SU-DHL-6 (cell line): ENCODE data around the gene INF2.
"Not testable (repeated sequence)": the region's sequence is repeated elsewhere in the genome, so short reads cannot be mapped to it uniquely, and the experiment has no call there.

Experiments
- H2AFZ ChIP-seq: fragments of 200-600 bp; sonication (generic); 2 replicates; pipeline ENCODE4 v1.6.1; 2014; ENCODE audit warnings: low read depth, mild to moderate bottlenecking, moderate library complexity, mixed read lengths, antibody characterized with exemption, low read length; ENCODE audit not compliant: severe bottlenecking
- H3F3A ChIP-seq: fragments of 200-600 bp; shearing (Covaris generic); 2 replicates; pipeline ENCODE4 v1.6.0; 2016; ENCODE audit warnings: antibody characterized with exemption, mild to moderate bottlenecking; ENCODE audit not compliant: insufficient read depth
- H3K27ac ChIP-seq: fragments of 200-600 bp; sonication (generic); 2 replicates; pipeline ENCODE4 v1.5.1; 2016; ENCODE audit warnings: low read depth, mild to moderate bottlenecking, low read length, moderate library complexity, mixed read lengths
- H3K27me3 ChIP-seq: fragments of 200-600 bp; sonication (generic), shearing (Covaris generic); 2 replicates; pipeline ENCODE4 v1.6.0; 2014; ENCODE audit warnings: mild to moderate bottlenecking, low read length
- H3K36me3 ChIP-seq: fragments of 200-600 bp; sonication (generic); 2 replicates; pipeline ENCODE4 v1.6.1; 2014; ENCODE audit warnings: mild to moderate bottlenecking, low read length, mixed read lengths
- H3K4me2 ChIP-seq: fragments of 300-600, 200-600 bp; shearing (Covaris generic), sonication (generic); 2 replicates; pipeline ENCODE4 v1.6.0; 2014; ENCODE audit warnings: low read length, low read depth, mild to moderate bottlenecking; ENCODE audit not compliant: poor library complexity, severe bottlenecking
- H3K4me3 ChIP-seq: fragments of 200-600 bp; sonication (generic); 2 replicates; pipeline ENCODE4 v1.5.1; 2014; ENCODE audit warnings: antibody characterized with exemption, low read length, mild to moderate bottlenecking, mixed read lengths; ENCODE audit not compliant: insufficient read depth, poor library complexity, severe bottlenecking
- H3K79me2 ChIP-seq: fragments of 200-600 bp; sonication (generic); 2 replicates; pipeline ENCODE4 v1.6.1; 2014; ENCODE audit warnings: mild to moderate bottlenecking, low read length, moderate library complexity; ENCODE audit not compliant: insufficient read depth
- H3K9ac ChIP-seq: fragments of 200-600 bp; sonication (generic); 2 replicates; pipeline ENCODE4 v1.7.0; 2014; ENCODE audit warnings: mild to moderate bottlenecking, low read length
- H3K9me2 ChIP-seq: fragments of 200-600 bp; sonication (generic); replicated peaks from 2 replicates; pipeline ENCODE4 v1.6.1; 2014; ENCODE audit warnings: low read length; ENCODE audit not compliant: insufficient read depth
- H3K9me3 ChIP-seq: fragments of 200-600 bp; sonication (generic); 2 replicates; pipeline ENCODE4 v1.6.1; 2014; ENCODE audit warnings: low read length, mixed read lengths; ENCODE audit not compliant: insufficient read depth
- H4K20me1 ChIP-seq: fragments of 200-600 bp; sonication (generic); 2 replicates; pipeline ENCODE4 v1.6.1; 2014; ENCODE audit warnings: low read depth, mild to moderate bottlenecking, antibody characterized with exemption, low read length, moderate library complexity, mixed read lengths
- CTCF ChIP-seq: fragments of 200-600 bp; sonication (generic); IDR thresholded peaks from one replicate; pipeline ENCODE4 v1.5.1; 2017; ENCODE audit warnings: antibody characterized with exemption, mild to moderate bottlenecking, low read length, moderate library complexity; ENCODE audit not compliant: insufficient read depth, poor library complexity, severe bottlenecking
- EZH2phosphoT487 ChIP-seq: fragments of 200-600 bp; sonication (generic), shearing (Covaris generic); conservative IDR thresholded peaks from 2 replicates; pipeline ENCODE4 v1.6.1; 2018; ENCODE audit warnings: mild to moderate bottlenecking, antibody characterized with exemption, low read length, moderate library complexity, mixed read lengths

The INF2 gene

GRCh38 chr14:104666981-104667380 lies 22.4 kb upstream of the INF2 start:
- Histone ChIP-seq H4K20me1 (no peaks in the 10 kb centered on the region), H2AFZ (no peak overlapping the region), H3K4me2 (no peak overlapping the region), H3K9me2 (no peaks in the 10 kb centered on the region), H3K27ac (no peak overlapping the region), H3K4me3 (no peak overlapping the region), H3K9ac (no peak overlapping the region), H3F3A (peaks cover 4% of the 10 kb centered on the region; the same call in 1 of the 2 replicates), H3K27me3 (no peaks in the 10 kb centered on the region), H3K9me3 (no peaks in the 10 kb centered on the region), H3K79me2 (no peaks in the 10 kb centered on the region), H3K36me3 (no peaks in the 10 kb centered on the region)
- TF ChIP-seq EZH2phosphoT487: no peak
- no peak for TF ChIP-seq CTCF

- Histone ChIP-seq H3K27me3 (no peaks in the 10 kb centered on the region), H3K36me3 (no peaks in the 10 kb centered on the region), H3K9me2 (no peaks in the 10 kb centered on the region), H3K9ac (no peak overlapping the region), H3K27ac (no peak overlapping the region), H3K4me3 (no peak overlapping the region), H3F3A (no peaks in the 10 kb centered on the region), H3K4me2 (no peak overlapping the region), H4K20me1 (no peaks in the 10 kb centered on the region), H3K9me3 (no peaks in the 10 kb centered on the region; the same call in 1 of the 2 replicates), H3K79me2 (no peaks in the 10 kb centered on the region), H2AFZ (no peak overlapping the region)
- TF ChIP-seq EZH2phosphoT487 (no peak), CTCF (no peak)
Observed at GRCh38 chr14:104669697-104670096, 19.7 kb upstream of the INF2 start.

GRCh38 chr14:104671330-104671977 lies 18.0 kb upstream of the INF2 start:
- H2AFZ ChIP-seq, H3K79me2 ChIP-seq, H3K27me3 ChIP-seq, H3K9ac ChIP-seq, H3K27ac ChIP-seq, H3K9me3 ChIP-seq, H3K36me3 ChIP-seq, H4K20me1 ChIP-seq, H3K4me2 ChIP-seq, H3K4me3 ChIP-seq, H3K9me2 ChIP-seq, H3F3A ChIP-seq: not testable (repeated sequence)

GRCh38 chr14:104672119-104672518 lies 17.3 kb upstream of the INF2 start:
- H3K36me3 ChIP-seq, H2AFZ ChIP-seq, H3K9ac ChIP-seq, H3K27ac ChIP-seq, H4K20me1 ChIP-seq, H3K79me2 ChIP-seq, H3K4me3 ChIP-seq, H3K9me2 ChIP-seq, H3K9me3 ChIP-seq, H3K4me2 ChIP-seq, H3K27me3 ChIP-seq, H3F3A ChIP-seq: not testable (repeated sequence)
